ENCODE results near the gene VWC2L. TPM values are rescaled to one million over a fixed set of nuclear protein-coding genes. Genes with fewer than 3 reads are reported as not detected.

VWC2L gene
- total and polyA plus RNA-seq, 2 donors (not counting 1 experiment from before 2014, with no cell fraction given): not detected

DNA sequence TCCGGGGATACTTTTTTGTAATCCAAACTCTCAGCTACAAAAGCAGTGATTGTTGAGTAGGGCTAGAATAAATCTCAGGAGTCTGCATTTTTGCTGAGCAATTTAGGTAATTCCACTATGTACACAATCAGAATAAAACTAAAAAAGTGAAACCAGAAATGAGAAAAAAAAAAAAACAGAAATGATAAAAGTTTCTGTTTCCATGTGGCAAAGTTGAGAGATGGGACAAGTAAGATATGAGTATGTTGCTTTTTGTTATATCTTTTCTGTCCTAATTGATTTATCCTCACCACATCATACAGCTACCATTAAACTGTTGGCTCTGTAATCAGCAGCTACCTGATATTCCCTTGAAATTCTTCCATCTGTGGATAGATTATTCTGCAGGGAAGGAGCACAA lies 92.7 kb downstream of the VWC2L start:
- Histone ChIP-seq H3K4me3 (ENCODE audit: control extremely low read depth in 1 of 5, extremely low read depth in 1 of 5, insufficient read depth in 1 of 5, low read depth in 2 of 5, low read length in 4 of 5) (no peak overlapping the region), H3K27me3 (replicated peaks in 1 of 4; ENCODE audit: control extremely low read depth in 1 of 4, control insufficient read depth in 3 of 4, insufficient read depth in 4 of 4, low read length in 3 of 4) (no peaks in the 10 kb centered on the region), H2AFZ (ENCODE audit: insufficient read depth, low read depth, low read length, poor library complexity, severe bottlenecking) (no peak overlapping the region), H3K79me2 (ENCODE audit: control insufficient read depth, insufficient read depth, low read length) (no peaks in the 10 kb centered on the region), H3K4me1 (ENCODE audit: control insufficient read depth in 2 of 2, insufficient read depth in 2 of 2, low read length in 2 of 2) (no peaks in the 10 kb centered on the region), H4K20me1 (ENCODE audit: control insufficient read depth, insufficient read depth, low read length, poor library complexity, severe bottlenecking) (no peaks in the 10 kb centered on the region), H3K4me2 (replicated peaks; ENCODE audit: low read depth, low read length, poor library complexity, severe bottlenecking) (no peak overlapping the region), H3K9ac (ENCODE audit: low read length) (no peak overlapping the region), H3K36me3 (replicated peaks in 1 of 2; ENCODE audit: control extremely low read depth in 1 of 2, control insufficient read depth in 1 of 2, extremely low read depth in 1 of 2, insufficient read depth in 2 of 2, low read length in 1 of 2) (no peaks in the 10 kb centered on the region), H3K27ac (ENCODE audit: low read length in 2 of 2) (no peak overlapping the region), H3K9me3 (ENCODE audit: control extremely low read depth in 1 of 3, control insufficient read depth in 2 of 3, insufficient read depth in 1 of 3, low read length in 2 of 3) (no peaks in the 10 kb centered on the region)
- no peak for TF ChIP-seq EZH2 (IDR thresholded peaks at IDR 0.05; ENCODE audit: borderline replicate concordance, insufficient read depth, low read depth, low read length, poor library complexity, severe bottlenecking)
- TF ChIP-seq, protein P1, sequence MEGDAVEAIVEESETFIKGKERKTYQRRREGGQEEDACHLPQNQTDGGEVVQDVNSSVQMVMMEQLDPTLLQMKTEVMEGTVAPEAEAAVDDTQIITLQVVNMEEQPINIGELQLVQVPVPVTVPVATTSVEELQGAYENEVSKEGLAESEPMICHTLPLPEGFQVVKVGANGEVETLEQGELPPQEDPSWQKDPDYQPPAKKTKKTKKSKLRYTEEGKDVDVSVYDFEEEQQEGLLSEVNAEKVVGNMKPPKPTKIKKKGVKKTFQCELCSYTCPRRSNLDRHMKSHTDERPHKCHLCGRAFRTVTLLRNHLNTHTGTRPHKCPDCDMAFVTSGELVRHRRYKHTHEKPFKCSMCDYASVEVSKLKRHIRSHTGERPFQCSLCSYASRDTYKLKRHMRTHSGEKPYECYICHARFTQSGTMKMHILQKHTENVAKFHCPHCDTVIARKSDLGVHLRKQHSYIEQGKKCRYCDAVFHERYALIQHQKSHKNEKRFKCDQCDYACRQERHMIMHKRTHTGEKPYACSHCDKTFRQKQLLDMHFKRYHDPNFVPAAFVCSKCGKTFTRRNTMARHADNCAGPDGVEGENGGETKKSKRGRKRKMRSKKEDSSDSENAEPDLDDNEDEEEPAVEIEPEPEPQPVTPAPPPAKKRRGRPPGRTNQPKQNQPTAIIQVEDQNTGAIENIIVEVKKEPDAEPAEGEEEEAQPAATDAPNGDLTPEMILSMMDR (IDR thresholded peaks at IDR 0.05): no peak
- ChIA-PET POLR2A (no interaction called here), CTCF (no interaction called here)
- H3K27me3 Mint-ChIP-seq: no peaks in the 10 kb centered on the region
- no peak for ATAC-seq (ENCODE audit: low read depth)
- WGBS (ENCODE audit: insufficient coverage): no CpG with 5 or more reads among the region's 1 CpG
- H3K27ac Mint-ChIP-seq: no peak overlapping the region
- H3K4me3 Mint-ChIP-seq: no peak overlapping the region
- no peaks in the 10 kb centered on the region for H3K4me1 Mint-ChIP-seq
- DNase-seq: no peak
- intact Hi-C loops (cut with micrococcal nuclease): no loop called here
- no peaks in the 10 kb centered on the region for H3K9me3 Mint-ChIP-seq (ENCODE audit: insufficient read depth)

DNA sequence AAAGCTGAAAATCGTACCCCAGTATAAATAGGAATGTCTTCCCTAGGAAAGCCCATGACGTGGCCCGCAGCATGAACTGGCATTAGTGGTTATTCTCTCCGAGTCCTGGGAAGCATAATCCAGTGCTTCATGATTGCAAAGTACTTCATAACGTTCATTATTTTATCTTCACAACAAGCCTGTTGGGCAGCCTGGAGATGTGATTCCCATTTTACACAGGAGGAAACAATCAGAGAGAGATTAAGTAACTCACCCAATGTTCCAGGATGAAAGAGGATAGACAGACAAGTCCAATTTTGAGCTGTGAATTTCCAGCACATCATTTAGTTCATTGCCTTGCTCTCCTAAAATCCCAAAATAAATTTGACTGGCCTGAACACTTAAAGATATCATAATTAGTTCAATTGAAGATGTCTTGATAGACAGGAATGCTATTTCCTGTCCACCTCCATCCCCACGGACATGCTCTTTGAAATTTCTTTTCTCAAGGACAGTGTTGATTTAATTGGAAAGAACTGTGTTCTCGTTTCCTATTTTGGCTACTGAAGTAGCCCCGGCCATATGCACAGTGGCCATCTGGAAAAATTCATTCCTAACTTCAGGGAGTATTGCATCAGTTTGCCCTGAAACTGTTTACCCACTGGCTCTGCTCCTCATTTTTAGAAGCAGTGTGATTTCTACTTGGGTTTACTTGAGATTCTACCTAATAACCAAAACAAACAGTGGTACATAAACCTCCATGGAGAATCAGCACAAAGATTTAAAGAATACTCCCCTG lies 93.9 kb downstream of the VWC2L start:
- ChIA-PET CTCF (no interaction called here), POLR2A (no interaction called here)
- WGBS (ENCODE audit: insufficient coverage): 77% methylated on average over 4 of the region's 8 CpGs
- no peak overlapping the region for H3K4me3 Mint-ChIP-seq
- DNase-seq (no peak), ATAC-seq (ENCODE audit: low read depth) (no peak)
- H4K20me1 ChIP-seq (ENCODE audit: control insufficient read depth, insufficient read depth, low read length, poor library complexity, severe bottlenecking): no peaks in the 10 kb centered on the region
- no peak overlapping the region for H3K4me3 ChIP-seq (ENCODE audit: control extremely low read depth in 1 of 5, extremely low read depth in 1 of 5, insufficient read depth in 1 of 5, low read depth in 2 of 5, low read length in 4 of 5)
- H3K9me3 ChIP-seq (ENCODE audit: control extremely low read depth in 1 of 3, control insufficient read depth in 2 of 3, insufficient read depth in 1 of 3, low read length in 2 of 3): no peaks in the 10 kb centered on the region
- H3K9ac ChIP-seq (ENCODE audit: low read length): no peak overlapping the region
- no peaks in the 10 kb centered on the region for H3K79me2 ChIP-seq (ENCODE audit: control insufficient read depth, insufficient read depth, low read length)
- no peaks in the 10 kb centered on the region for H3K36me3 ChIP-seq (replicated peaks in 1 of 2; ENCODE audit: control extremely low read depth in 1 of 2, control insufficient read depth in 1 of 2, extremely low read depth in 1 of 2, insufficient read depth in 2 of 2, low read length in 1 of 2)
- H3K27me3 ChIP-seq (replicated peaks in 1 of 4; ENCODE audit: control extremely low read depth in 1 of 4, control insufficient read depth in 3 of 4, insufficient read depth in 4 of 4, low read length in 3 of 4): no peaks in the 10 kb centered on the region
- intact Hi-C loops (cut with micrococcal nuclease): no loop called here
- H3K9me3 Mint-ChIP-seq (ENCODE audit: insufficient read depth): no peaks in the 10 kb centered on the region
- TF ChIP-seq, protein P1 (IDR thresholded peaks at IDR 0.05): no peak
- TF ChIP-seq EZH2 (IDR thresholded peaks at IDR 0.05; ENCODE audit: borderline replicate concordance, insufficient read depth, low read depth, low read length, poor library complexity, severe bottlenecking): no peak
- H3K27ac ChIP-seq (ENCODE audit: low read length in 2 of 2): no peak overlapping the region
- no peaks in the 10 kb centered on the region for H3K4me1 ChIP-seq (ENCODE audit: control insufficient read depth in 2 of 2, insufficient read depth in 2 of 2, low read length in 2 of 2)
- no peak overlapping the region for H2AFZ ChIP-seq (ENCODE audit: insufficient read depth, low read depth, low read length, poor library complexity, severe bottlenecking)
- H3K4me2 ChIP-seq (replicated peaks; ENCODE audit: low read depth, low read length, poor library complexity, severe bottlenecking): no peak overlapping the region
- no peak overlapping the region for H3K27ac Mint-ChIP-seq
- H3K4me1 Mint-ChIP-seq: no peaks in the 10 kb centered on the region
- no peaks in the 10 kb centered on the region for H3K27me3 Mint-ChIP-seq

Measured in B cell (primary cell).